Measurements from ENCODE around the gene DLGAP1.
"Not testable (repeated sequence)": the region's sequence is repeated elsewhere in the genome, so short reads cannot be mapped to it uniquely, and the experiment has no call there.

The DLGAP1 gene

GRCh38 chr18:3610813-3611212, 844.3 kb downstream of the DLGAP1 start:
- no peak for DNase-seq

GRCh38 chr18:3610188-3610708, 844.9 kb downstream of the DLGAP1 start:
- DNase-seq = no peak

GRCh38 chr18:3608488-3608887, 846.6 kb downstream of the DLGAP1 start:
- no peak for DNase-seq

- not testable (repeated sequence) for DNase-seq
Measured at GRCh38 chr18:3608099-3608453, 847.0 kb downstream of the DLGAP1 start.

GRCh38 chr18:3607309-3608098, 847.6 kb downstream of the DLGAP1 start:
- no peak for DNase-seq

GRCh38 chr18:3606863-3607262, 848.2 kb downstream of the DLGAP1 start:
- DNase-seq = not testable (repeated sequence)

GRCh38 chr18:3605954-3606443, 849.1 kb downstream of the DLGAP1 start:
- DNase-seq = no peak

GRCh38 chr18:3605486-3605952, 849.6 kb downstream of the DLGAP1 start:
- DNase-seq = no peak

GRCh38 chr18:3604498-3605408, 850.4 kb downstream of the DLGAP1 start:
- DNase-seq = no peak

- no peak for DNase-seq
Measured at GRCh38 chr18:3604235-3604497, 850.9 kb downstream of the DLGAP1 start.

GRCh38 chr18:3603421-3604234, 851.5 kb downstream of the DLGAP1 start:
- DNase-seq = no peak

GRCh38 chr18:3601106-3601755, 853.9 kb downstream of the DLGAP1 start:
- not testable (repeated sequence) for DNase-seq

- no peak for DNase-seq
Measured at GRCh38 chr18:3599861-3600260, 855.2 kb downstream of the DLGAP1 start.

- no peak for DNase-seq
Measured at GRCh38 chr18:3599195-3599594, 855.9 kb downstream of the DLGAP1 start.

- DNase-seq = no peak
Measured at GRCh38 chr18:3598581-3598980, 856.5 kb downstream of the DLGAP1 start.

GRCh38 chr18:3597409-3598357, 857.4 kb downstream of the DLGAP1 start:
- DNase-seq = no peak

GRCh38 chr18:3596637-3597384, 858.3 kb downstream of the DLGAP1 start:
- no peak for DNase-seq

GRCh38 chr18:3596324-3596636, 858.8 kb downstream of the DLGAP1 start:
- no peak for DNase-seq

GRCh38 chr18:3595369-3596273, 859.5 kb downstream of the DLGAP1 start:
- no peak for DNase-seq

Measured in COR-L47 (cell line).